HCEC 1CT (cell line): Measurements from ENCODE around the gene TMEM234.

Experiments
- DNase-seq: peaks from one replicate; pipeline ENCODE4 v3.0.0-alpha.2; 2017

The TMEM234 gene

DNA sequence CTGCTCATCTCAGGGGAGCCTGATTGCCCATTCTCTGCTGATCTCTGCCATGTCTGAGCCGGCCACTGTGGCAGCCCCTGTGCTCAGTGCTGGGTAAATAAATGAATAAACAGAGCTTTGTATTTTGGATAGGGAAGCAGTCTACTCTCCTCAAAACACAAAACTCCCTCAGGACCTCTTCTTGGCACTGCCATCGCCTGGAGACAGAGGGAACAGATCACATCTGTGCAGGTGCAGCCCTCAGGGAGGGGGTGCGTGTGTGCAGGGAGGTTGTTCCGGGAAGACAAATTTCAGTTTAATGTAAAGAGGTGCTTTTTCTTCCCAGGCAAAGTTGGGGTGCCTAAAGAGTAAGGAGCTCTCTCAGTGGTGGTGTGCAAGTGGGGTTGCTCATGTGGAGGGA is 17.2 kb upstream of the TMEM234 start:
- DNase-seq, result no peak

DNA sequence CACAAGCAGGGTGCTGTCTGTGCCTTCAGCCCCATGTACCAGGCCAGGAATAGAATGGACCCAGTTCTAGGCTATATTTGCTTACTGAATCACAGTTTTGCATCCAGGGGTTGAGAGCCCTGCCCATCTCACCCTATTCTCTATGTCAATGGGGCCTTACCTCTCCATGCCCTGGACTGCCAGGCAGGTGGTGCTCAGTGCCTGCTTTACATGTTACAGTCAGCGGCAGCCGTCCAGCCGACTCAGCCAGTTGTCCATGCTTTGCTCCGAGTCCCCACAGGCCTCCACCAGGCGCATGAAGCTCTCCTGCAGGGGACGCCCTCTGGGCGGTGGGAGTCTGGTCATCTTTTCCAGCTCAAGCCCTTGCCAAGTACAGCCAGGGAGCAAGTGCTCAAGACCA is 12.6 kb upstream of the TMEM234 start:
- no peak for DNase-seq

DNA sequence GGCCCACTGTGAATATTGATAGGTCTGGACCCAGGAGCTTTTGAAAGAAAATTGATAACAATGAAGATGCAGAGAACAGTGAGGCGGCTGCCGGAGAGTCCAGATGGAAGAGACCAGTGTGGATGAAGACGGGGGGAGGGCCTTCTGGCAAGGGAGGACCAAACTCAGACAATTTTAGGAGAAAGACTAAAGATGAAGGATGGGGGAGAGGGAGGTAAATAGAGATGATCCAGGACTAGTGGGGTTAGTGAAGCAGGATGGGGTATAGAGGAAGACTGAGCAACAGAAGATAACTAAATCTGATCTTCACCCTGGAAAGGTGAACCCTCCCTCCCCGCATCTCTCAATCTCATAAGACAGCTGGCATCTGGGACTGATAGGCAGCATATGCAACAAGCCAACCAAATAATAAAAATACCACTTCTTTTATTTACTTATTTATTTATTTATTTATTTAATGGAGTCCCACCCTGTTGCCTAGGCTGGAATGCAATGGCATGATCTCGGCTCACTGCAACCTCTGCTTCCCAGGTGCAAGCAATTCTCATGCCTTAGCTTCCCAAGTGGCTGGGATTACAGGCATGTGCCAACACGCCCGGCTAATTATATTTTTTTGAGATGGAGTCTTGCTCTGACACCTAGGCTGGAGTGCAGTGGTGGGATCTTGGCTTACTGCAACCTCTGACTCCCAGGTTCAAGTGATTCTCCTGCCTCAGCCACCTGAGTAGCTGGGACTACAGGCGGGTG is 10.6 kb upstream of the TMEM234 start:
- DNase-seq, result no peak

DNA sequence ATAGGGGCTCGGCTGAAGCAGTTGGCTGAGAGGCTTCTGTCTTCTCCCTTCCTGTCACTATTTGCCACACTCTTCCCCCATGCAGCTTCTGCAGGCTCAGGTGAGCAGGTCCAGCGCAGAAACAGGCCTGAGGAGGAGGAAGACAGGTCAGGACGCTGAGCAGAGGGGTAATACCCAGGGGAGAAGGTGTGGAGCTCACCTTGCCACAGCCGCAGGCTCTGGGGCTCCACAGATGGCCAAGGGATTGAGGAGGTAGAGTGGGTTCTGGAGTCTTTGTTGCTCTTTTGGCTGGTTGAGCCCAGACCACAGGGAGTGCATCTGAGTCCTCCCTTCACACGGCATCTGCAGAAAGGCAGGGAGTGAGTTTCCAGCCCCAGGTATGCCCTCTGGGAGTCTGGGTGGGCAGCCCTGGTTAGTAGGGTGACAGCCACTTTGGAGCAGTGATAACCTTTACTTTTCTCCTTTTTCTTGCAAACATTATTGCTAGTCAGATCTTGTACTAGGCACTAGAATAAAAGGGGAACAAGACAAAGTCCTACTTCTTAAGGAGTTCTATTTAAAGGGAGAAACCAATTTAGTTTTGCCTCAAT is 9.8 kb upstream of the TMEM234 start:
- no peak for DNase-seq

DNA sequence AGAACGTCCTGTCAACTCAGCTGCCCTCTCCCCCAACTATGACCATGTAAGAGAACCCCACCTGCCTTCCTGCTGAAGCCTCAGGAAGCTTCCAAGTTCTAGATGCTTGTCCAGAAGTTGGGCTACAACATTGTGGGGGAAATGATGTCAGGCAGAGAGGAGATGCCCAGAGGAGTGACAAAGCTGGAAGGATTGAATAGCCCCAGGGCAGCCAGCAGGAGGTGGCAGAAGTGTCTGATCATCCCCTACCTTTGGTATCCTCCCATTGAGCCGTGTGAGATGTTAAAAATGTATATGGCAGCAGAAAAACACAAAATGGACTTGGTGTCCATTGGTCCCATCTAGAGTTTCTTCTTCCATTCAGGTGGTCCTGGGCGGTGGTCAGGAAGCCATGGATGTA is 6.6 kb upstream of the TMEM234 start:
- DNase-seq, result no peak

DNA sequence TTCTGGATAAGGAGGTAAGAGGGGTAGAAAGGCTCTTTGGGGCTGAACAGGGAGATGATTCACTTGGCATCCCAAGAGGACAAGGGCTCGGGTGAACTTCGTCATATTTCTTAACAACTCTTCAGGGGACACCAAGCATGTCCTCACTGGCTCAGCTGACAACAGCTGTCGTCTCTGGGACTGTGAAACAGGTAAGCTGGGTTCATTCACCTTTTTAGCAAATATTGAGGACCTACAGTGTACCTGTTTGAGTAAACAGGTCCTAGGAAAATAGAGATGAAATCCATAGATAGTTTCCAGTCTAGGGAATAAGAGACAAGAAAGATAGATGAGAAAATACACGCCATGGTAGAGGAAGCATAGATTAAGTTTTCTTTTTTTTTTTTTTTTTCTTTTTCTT is 2.1 kb upstream of the TMEM234 start:
- no peak for DNase-seq

DNA sequence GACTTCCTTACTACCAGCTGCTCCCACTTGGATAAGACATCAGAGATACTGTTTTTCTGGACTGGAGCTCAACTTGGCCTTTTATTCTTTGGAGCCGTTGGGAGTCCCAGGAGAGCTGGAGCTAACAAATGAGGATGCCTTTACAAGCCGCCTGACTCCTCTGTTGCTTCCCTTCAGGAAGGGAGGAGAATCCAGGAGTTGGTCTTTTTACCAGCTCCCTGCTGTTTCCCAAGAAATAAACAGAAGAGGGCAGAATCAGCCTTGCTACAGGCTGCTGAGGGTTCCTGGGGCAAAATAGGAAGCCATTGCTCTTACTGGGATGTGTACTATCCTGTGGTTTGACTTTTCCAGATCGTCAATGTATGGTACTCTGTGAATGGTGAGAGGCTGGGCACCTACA is 1.5 kb upstream of the TMEM234 start:
- DNase-seq, result no peak

DNA sequence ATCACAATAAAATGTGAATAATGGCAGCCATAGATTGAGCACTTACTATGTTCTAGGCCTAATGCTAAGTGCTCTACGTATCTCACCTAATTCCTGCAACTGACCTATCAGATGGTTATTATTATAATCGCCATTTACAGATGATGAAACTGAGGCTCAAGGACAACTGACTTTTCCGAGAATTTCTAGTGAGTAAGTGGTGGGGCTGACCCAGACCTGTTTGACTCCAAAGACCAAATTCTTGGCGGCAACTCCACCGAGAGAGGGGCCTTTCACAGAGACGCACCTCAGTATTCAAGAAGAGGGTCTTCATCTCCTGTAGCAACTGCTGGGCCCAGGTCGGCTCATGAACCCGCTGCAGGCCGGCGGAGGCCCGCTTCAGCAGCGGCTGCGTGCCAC is 573 bp downstream of the TMEM234 start:
- DNase-seq, result no peak

DNA sequence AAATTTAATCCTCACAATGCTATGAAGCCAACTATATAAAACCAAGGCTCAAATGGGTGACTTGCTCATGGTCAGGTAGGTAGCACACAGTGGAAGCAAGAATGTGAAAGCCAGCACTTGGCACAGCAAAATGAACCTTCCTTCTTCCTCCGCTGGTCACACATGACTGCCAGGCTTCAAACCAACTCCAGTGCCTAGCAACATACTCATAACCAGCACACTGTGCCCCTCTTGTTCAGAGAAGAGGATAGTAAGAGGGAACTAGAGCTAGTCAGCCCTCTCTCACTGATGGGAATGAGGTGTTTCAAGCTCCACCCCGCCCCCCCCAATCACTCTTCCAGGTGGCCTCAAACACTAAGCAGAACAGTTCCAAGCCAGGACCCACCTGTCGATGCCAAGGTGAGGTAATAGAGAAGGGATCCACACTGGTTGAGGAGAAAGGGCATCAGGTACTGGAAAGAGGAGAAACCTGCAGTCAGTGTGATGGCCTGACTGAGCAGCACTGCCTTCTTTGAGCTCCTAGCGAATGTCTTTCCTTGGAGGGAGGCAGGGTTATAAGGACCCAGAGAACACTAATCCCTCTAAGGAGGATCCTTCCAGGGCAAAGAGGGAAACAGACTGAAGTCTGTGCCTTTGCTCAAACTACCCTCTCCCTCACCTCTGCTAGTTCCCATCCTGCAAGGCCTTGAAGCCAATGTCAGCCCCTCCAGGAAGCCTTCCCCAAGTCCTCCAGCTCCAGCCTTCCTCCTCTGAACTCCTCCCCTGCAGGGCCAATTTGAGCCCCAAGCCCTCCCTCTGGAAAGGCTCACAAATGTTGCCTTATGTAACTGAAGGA is 1.2 kb downstream of the TMEM234 start:
- no peak for DNase-seq

DNA sequence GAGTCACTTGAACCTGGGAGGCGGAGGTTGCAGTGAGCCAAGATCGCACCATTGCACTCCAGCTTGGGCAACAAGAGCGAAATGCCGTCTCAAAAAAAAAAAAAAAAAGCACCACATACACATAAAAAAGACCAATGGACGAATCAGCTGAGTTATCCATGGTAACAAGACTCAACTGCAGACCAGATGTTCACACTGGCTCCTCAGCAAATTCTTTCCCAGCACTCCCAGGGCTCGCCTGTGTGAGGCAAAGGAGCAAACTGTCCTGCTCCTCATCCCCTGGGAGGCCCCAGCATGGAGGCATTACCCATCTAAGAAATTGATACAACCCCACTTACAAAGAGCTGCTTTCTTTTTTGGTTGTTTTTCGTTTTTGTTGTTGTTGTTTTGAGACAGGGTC is 3.1 kb downstream of the TMEM234 start:
- peak; percentile 31 for DNase-seq

DNA sequence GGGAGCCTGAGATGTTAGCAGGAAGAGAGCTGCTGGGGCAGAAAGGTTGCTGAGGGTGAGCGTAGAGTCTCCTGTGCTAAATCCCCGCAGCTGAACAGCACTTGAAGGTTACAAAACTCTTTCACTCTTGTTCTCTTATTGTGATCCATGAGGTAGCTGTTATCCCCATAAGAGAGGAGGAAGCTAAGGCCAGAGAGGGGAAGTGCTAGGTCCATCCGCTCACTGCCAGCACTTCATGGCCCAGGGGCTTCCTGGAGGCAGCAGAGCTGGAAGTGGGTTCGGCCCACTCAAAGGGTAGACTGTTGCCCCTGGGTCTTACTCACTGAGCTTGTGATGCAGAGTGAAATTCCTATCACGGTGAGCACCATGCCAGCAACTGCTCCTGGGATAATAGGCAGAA is 5.6 kb downstream of the TMEM234 start:
- no peak for DNase-seq

DNA sequence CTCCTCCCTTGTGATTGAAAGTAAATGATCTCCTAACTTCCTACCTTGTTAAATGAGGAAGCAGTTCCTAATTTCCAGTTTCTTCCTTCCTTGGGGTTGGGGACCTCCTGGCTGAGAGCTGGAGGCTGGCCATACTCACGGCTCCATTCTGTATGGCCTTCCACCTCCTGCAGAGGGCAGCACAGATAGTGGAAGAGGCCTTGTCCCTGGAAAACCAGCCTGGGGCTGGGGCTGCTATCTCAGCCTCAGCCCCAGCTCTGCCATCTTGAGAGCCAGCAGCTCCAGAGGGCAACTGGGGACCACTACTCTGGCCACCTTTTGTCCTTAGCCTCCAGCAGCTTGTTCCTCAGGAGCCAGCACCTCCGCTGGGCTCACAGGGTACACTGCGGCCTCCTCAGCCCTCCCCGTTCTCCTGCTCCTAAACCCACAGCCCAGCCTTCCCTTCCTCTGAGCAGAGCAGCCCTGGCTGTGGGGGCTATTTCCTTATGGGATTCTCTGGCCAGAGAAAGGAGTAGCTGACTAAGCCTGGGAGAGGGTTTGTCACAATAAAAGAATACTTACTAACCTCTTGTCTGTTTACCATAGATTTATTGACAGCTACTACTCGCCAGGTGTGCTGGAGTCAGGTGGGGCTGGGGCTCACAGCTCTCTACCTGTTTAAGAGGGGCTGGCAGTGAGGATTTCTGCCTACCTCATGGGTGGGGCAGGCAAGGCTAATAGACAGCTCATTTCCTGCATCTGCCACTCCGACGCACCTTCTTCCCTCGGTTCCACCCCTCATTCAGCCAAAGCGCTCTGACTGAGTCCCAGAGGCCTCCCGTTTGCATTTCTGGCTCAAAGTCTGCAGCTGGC is 6.3 kb downstream of the TMEM234 start:
- DNase-seq, result peak; percentile 44

DNA sequence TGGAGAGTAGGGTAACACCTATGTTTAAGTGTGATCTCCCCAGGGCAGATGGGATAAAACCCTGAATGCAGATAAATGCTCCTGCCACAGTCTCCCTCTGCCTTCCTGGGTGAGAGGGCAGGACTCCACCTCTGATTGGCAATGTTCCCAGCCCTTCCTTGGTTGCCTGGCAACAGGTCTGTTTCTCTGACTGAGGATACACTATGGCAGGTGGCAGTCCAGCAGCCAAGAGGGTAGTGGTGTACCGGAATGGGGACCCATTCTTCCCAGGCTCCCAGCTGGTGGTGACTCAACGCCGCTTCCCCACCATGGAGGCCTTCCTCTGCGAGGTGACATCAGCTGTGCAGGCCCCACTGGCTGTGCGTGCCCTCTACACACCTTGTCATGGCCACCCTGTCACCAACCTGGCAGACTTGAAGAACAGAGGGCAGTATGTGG is 13.2 kb downstream of the TMEM234 start, which contains the start of gene DCDC2B:
TSS of gene DCDC2B (plus strand) at position 199 of the 438 bp plus-strand sequence. CDS start at position 204, 5 bp downstream.
- DNase-seq, result no peak

DNA sequence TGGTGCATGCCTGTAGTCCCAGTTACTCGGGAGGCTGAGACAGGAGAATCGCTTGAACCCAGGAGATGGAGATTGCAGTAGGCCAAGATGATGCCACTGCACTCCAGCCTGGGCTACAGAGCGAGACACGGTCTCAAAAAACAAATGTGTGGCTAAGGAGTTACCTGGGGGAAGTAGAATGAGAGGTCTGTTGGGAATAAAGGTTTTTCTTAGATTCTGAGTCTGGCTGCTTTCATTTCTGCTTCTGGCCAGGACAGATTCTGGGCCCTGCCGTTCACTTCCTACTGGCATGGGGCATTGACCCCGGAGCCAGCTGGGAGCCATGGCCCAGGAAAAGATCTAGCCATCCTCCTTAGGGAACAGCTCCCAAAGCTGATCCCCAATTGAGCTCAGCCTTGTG is 13.7 kb downstream of the TMEM234 start:
- no peak for DNase-seq

DNA sequence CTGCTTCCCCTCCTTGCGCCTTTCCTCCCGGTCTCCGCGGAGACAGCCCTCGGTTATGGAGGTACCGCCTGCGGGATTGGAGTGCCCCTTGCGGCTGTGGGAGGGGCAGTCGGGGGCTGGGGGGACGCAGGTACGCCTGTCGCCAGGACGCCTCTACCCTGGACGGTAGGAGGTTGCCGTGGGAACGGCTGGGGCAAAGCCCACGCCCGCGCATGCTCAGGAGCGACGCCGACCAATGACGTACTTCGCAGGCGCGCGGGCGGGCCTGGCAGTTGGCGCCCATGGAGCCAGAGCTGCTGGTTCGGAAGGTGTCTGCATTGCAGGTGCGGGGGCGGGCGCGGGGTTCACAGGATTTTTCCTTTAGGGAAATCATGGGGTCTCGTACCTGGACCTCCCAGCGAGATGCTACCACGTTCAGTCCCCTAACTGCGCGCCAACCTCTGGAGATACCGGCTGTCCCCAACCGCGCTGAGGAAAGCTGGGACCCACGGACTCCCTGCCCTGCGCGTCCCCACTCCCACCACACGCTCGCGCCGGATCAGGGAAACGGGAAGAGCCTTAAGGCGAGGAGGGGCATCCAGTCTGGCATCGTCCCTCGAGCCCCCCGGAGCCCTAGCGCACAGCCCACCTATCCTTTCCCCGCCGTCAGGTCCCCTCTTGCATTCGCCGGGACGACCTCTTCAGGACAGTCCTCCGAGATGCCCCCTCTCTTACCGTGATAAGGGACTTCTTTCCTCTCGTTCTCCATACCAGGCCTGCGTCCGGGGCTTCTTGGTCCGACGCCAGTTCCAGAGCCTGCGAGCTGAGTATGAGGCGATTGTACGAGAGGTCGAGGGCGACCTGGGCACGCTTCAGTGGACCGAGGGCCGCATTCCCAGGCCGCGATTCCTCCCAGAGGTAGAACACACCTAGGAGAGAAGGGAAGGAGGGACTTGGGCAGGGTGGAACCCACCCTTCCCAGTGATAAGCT is 16.5 kb downstream of the TMEM234 start, which contains the start of gene IQCC:
TSS of gene IQCC (plus strand) at position 271 of the 970 bp plus-strand sequence. CDS start at position 282, 11 bp downstream.
- DNase-seq, result peak; percentile 66

DNA sequence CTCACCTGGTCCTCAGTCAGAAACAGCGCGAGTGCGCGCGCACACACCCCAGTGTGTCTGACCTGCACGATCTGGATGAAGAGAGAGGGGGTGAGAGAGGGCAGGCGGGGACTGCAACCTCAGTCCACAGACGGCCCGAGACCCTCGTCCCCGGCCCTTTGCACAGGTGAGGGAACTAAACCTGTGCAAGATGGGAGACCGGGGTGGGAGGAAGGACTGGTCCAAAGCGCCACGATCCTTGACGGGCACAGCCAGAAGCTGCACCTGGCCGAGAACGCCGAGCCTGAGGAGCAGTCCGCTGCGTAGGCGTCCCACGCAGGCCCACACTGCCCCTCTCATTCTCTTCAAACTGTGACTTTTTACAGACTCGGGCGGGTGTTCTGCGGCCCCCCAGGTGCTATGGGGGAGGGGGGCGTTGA is 17.2 kb downstream of the TMEM234 start:
- no peak for DNase-seq

DNA sequence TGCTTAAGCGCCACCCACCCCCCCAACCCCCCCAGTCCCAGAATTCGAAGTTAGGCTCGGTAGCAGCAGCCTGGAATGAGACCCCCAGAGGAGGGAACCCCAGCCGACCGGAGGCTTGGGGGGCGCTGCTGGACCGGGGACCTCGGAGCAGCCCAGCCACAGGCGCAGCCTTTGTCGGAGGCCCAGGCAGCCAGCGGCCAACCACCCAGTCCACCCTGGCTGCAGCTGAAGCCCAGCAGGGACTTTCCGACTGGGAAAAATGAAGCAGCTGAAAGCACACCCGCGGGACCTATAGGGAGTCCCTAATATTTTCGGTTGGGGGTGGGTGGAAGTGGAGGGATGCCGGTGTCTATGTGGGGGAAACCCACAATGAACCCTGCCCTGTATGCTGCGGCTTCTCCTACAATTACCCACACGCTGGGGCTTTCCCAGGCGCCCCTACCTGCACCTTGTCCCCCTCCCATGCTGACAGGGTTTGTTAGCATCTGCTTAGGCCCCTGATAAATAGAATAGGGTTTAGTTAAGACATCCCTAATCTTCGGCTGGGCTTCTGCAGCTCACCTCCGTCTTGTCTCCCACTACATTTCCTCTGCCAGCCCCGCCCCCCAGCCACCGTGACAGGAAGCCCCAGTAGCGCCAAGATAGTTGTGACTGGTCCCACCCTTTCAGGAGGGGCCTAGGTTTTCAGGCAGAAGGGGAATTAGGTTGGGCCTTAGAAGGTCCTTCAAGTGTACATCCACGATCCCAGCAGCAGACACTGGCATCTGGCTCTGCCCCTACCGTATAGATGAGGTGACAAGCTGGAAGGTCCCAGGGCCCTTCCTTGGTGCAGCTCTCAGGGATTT is 20.9 kb downstream of the TMEM234 start:
- DNase-seq, result peak; percentile 61

DNA sequence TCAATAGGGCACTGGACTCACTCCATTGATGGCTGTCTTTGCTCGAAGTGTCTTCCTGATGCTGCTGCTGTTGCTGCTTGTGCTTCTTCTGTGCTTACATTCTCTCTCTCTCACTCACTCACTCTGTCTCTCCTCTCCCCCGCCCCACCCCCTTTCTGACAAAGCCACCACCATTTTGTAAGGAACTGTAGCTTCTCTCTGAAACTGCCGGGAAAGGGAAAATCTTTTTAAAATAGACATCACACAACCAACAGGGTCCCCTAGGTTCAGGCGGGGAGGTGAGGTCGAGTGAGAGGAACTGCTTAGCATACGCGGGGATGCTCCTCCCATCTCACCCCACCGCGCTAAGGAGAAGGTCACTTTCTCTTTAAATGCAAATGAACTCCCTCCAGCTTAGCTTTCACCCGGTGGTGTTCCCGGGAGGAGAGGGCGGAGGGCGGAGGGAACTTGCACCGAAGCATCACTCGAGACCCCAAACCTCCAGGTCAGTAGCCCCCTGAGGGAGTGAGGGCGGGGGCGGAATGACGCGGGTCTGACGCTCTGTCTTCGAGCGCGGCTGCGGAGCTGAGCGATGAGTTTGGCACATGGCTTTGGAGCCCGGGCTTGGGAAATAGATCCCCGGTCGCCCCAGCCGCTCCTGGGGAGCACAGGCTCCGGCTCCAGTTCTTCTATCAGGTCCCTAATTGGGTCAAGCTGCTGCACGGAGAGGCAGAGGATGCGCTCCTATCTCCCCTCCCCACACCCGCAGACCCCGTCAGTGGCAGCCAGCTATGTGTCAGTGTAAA is 21.7 kb downstream of the TMEM234 start, which contains the start of gene CCDC28B:
TSS of gene CCDC28B (plus strand) at position 370 of the 785 bp plus-strand sequence. CDS start 1,341 bp downstream, outside the sequence.
- peak; percentile 69 for DNase-seq

DNA sequence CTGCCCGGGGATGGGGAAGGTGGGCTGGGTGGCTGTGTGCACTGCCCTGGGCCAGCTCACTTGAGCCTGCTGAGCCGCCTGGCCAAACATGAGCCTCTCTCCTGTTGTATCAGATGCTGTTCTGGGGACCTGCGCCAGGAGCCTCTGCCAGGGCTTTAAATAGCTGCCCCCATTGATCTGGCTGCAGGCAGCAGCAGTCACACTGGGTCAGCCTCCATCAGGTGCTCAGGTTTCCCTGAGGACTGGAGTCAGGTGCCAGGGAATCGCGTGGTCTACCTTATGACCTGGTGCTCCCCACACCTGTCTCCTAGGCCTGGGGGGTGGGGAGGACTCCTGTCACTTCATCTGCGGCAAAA is 22.5 kb downstream of the TMEM234 start:
- no peak for DNase-seq
